Gastroesophageal sphincter (tissue), 4 donors: ENCODE results near the gene IFI44. TPM values are rescaled to one million over a fixed set of nuclear protein-coding genes. Genes with fewer than 3 reads are reported as not detected.

Experiments used
- ATAC-seq: fragments of 150-250 bp; one replicate; pipeline ENCODE4 v1.9.1; 2016; ENCODE audit warnings: mild to moderate bottlenecking, moderate library complexity
- H3K27ac ChIP-seq, 4 donors: fragments of 200-600 bp; sonication (generic) in 3 of 4; 1 replicate in 3 of 4; 2 replicates in 1 of 4; pipeline ENCODE4 v1.5.1; 2016 to 2019
- H3K27me3 ChIP-seq: fragments of 200-600 bp; sonication (generic); one replicate; pipeline ENCODE4 v1.5.1; 2019
- H3K36me3 ChIP-seq, 2 donors: fragments of 200-600 bp; sonication (generic); one replicate each; pipeline ENCODE4 v1.5.1; 2019; ENCODE audit warnings: control low read depth in 1 of 2
- H3K4me1 ChIP-seq, 3 donors: fragments of 200-600 bp; sonication (generic); 1 replicate in 2 of 3; 2 replicates in 1 of 3; pipeline ENCODE4 v1.5.1; 2016 to 2019; ENCODE audit warnings: control low read depth in 2 of 3
- H3K4me3 ChIP-seq, 2 donors: fragments of 200-600 bp; sonication (generic); one replicate each; pipeline ENCODE4 v1.5.1; 2019; ENCODE audit warnings: mild to moderate bottlenecking in 1 of 2, moderate library complexity in 1 of 2
- H3K9me3 ChIP-seq, 3 donors: fragments of 200-600 bp; sonication (generic); one replicate each; pipeline ENCODE4 v1.5.1; 2017 to 2019; ENCODE audit warnings: control low read depth in 2 of 3
- EP300 ChIP-seq: sonication (generic); formaldehyde crosslinking; IDR thresholded peaks from one replicate; pipeline ENCODE4 v1.6.1; 2017; ENCODE audit warnings: antibody characterized with exemption, mild to moderate bottlenecking
- POLR2A ChIP-seq, 2 donors: fragments of 450-650 bp; IDR thresholded peaks; one replicate each; pipeline ENCODE4 v1.6.1; 2017; ENCODE audit warnings: antibody characterized with exemption in 2 of 2, mild to moderate bottlenecking in 2 of 2, moderate library complexity in 1 of 2
- POLR2AphosphoS5 ChIP-seq: sonication (generic); formaldehyde crosslinking; IDR thresholded peaks from one replicate; pipeline ENCODE4 v1.6.1; 2017; ENCODE audit warnings: antibody characterized with exemption
- WGBS, 2 donors: methylation state at CpG; one replicate each; pipeline ENCODE4 v1.1.5; 2018; ENCODE audit warnings: low coverage in 1 of 2; 5-methylcytosine and 5-hydroxymethylcytosine counted together
- total RNA-seq, 4 donors: library from RNA; depleted of rRNA; stranded (reverse); fragments of >200 nt; gene quantifications; one replicate each; pipeline ENCODE4 v1.1.0, GENCODE V29; 2016
- TF ChIP-seq, protein P1 (sequence below), 4 experiments: fragments of 200-600 bp in 2 of 4; fragments of 450-650 bp in 2 of 4; sonication (generic) in 1 of 4; IDR thresholded peaks; one replicate each; pipeline ENCODE4 v1.5.1; 2017 to 2019; ENCODE audit warnings: antibody characterized with exemption in 4 of 4, mild to moderate bottlenecking in 2 of 4, moderate library complexity in 2 of 4

Gene IFI44
- total RNA-seq, 4 donors from 2014 or later: 10.2 to 16.4 (median 11.4) TPM

DNA sequence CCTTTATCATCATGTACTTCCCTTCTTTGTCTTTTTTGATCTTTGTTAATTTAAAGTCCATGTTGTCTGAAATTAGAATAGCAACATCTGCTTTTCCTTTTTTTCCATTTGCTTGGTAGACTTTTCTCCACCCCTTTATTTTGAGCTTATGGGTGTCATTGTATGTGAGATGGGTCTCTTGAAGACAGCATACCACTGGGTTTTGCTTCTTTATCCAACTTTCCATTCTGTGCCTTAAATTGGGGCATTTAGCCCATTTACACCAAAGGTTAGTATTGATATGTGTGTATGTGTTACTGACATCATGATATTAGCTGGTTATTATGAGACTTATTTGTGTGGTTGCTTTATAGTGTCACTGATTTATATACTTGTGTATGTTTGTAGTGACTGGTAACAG is 50.2 kb downstream of the IFI44 start:
- Histone ChIP-seq H3K27me3 (no peaks in the 10 kb centered on the region), H3K4me3 (no peak overlapping the region), H3K36me3 (no peaks in the 10 kb centered on the region), H3K9me3 (peaks cover 0 to 19% (median 0%) of the 10 kb centered on the region in 3 donors), H3K4me1 (no peaks in the 10 kb centered on the region), H3K27ac (no peak overlapping the region)
- no peak for ATAC-seq
- no peak for TF ChIP-seq POLR2AphosphoS5
- TF ChIP-seq, protein P1, sequence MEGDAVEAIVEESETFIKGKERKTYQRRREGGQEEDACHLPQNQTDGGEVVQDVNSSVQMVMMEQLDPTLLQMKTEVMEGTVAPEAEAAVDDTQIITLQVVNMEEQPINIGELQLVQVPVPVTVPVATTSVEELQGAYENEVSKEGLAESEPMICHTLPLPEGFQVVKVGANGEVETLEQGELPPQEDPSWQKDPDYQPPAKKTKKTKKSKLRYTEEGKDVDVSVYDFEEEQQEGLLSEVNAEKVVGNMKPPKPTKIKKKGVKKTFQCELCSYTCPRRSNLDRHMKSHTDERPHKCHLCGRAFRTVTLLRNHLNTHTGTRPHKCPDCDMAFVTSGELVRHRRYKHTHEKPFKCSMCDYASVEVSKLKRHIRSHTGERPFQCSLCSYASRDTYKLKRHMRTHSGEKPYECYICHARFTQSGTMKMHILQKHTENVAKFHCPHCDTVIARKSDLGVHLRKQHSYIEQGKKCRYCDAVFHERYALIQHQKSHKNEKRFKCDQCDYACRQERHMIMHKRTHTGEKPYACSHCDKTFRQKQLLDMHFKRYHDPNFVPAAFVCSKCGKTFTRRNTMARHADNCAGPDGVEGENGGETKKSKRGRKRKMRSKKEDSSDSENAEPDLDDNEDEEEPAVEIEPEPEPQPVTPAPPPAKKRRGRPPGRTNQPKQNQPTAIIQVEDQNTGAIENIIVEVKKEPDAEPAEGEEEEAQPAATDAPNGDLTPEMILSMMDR (IDR thresholded peaks at IDR 0.05): no peak
- no peak for TF ChIP-seq POLR2A (IDR thresholded peaks at IDR 0.05)
- no peak for TF ChIP-seq EP300

DNA sequence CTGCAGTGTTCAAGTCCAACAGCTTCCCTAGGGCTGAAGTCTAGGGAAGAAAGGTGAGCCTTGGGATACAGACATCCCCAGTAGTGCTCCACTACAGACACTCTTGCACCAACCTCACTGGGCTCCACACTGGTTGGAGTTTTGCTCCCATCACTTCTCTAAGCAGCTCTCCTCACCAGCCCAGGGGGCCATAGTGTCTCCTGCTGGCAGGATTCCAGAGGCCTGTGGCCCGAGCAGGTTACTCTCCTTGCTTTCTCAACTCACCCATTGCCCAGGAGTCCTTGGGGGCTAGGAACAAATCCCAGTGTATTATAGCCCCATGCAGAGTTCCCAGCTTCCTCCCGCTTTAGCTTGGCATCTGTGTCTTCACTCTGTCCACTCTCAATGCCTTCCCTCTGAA is 52.8 kb downstream of the IFI44 start:
- TF ChIP-seq EP300: no peak
- H3K27ac ChIP-seq: no peak overlapping the region
- H3K27me3 ChIP-seq: no peaks in the 10 kb centered on the region
- no peak overlapping the region for H3K4me3 ChIP-seq
- H3K36me3 ChIP-seq: no peaks in the 10 kb centered on the region
- no peak for ATAC-seq
- 58% methylated on average over 2 of the region's 2 CpGs; no CpG with 5 or more reads in 1 of the 2 donors for WGBS, 2 donors
- no peaks in the 10 kb centered on the region for H3K4me1 ChIP-seq
- peaks cover 0 to 19% (median 0%) of the 10 kb centered on the region in 3 donors for H3K9me3 ChIP-seq

DNA sequence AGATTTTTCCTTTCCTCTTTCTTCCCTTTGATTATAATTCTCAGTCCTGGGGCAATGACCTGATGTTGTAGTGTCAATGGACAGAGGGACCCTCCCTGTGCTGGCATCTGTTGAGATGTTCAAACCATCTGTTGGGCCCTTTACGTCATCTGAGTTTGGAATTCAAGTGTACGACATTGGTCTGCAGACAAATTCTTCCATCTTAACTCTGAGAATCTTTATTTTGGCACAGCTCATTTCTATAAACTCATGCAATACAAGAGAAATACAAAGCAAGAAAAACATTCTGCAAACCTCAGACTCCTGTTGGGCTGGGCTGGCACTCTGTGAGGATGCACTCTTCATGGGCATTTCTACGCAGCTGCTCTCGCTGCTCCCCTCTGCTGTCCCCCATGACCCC is 54.2 kb downstream of the IFI44 start:
- Histone ChIP-seq H3K27ac (no peak overlapping the region), H3K36me3 (no peaks in the 10 kb centered on the region), H3K9me3 (peaks cover 0 to 18% (median 0%) of the 10 kb centered on the region in 3 donors), H3K4me3 (no peak overlapping the region), H3K27me3 (no peaks in the 10 kb centered on the region), H3K4me1 (no peaks in the 10 kb centered on the region)
- no peak for ATAC-seq
- TF ChIP-seq, protein P1 (IDR thresholded peaks at IDR 0.05): no peak
- TF ChIP-seq POLR2AphosphoS5 (no peak), EP300 (no peak), POLR2A (IDR thresholded peaks at IDR 0.05) (no peak)
- 36 to 73% methylated on average over 2 to 4 of the region's 4 CpGs for WGBS, 2 donors

DNA sequence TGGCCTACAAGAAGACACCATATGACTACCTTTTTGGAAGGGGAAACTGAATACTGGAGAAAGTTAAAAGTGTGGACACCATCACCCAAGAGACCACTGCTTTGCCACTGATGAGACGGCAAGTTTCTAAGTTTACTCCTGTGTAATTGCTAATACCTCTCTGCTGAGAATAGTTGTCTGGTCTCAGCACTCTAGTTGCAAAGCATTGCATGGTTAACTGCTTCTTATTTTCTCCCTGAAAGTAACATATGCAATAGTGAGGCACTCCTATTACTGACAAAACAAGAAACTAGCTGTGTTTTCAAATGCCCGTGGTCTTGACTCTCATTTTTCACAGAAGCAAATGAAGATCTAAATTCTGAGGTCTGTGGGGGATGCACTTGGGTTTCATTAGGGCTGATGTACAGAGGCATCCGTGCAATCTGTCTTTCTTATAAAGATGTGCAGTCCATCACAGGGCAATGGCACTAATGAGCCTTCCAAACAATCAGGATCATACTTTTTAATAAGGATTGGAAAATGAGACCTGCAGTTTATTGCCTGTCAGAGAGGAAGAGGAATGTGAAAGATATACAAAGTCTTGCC is 62.9 kb downstream of the IFI44 start:
- TF ChIP-seq POLR2AphosphoS5: no peak
- TF ChIP-seq, protein P1 (IDR thresholded peaks at IDR 0.05): no peak
- no peak for TF ChIP-seq EP300
- 48 to 66% methylated on average over 2 of the region's 3 CpGs for WGBS, 2 donors
- no peaks in the 10 kb centered on the region for H3K27me3 ChIP-seq
- H3K27ac ChIP-seq: no peak overlapping the region
- H3K4me3 ChIP-seq: no peak overlapping the region
- no peaks in the 10 kb centered on the region for H3K9me3 ChIP-seq
- H3K4me1 ChIP-seq: no peaks in the 10 kb centered on the region
- no peaks in the 10 kb centered on the region for H3K36me3 ChIP-seq
- no peak for ATAC-seq

DNA sequence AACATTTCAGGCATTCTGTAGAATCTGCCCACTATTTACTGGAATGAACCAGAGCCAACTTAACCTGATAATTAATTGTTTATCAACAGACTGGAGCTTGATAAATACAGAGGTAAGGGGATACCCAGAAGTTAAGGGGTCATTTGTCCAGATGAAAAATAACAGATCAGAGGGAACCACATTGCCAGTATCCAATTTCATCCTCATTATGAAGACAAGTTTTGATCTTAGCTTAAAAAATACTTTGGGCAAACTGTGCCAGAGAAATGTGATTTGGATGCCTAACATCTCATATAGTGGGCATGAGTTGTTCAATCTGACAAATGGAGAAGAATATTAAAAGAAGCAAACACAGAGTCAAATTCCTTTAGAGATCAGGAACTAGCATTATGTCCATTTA is 63.7 kb downstream of the IFI44 start:
- Histone ChIP-seq H3K9me3 (no peaks in the 10 kb centered on the region), H3K27me3 (no peaks in the 10 kb centered on the region), H3K4me1 (no peaks in the 10 kb centered on the region), H3K27ac (no peak overlapping the region), H3K36me3 (no peaks in the 10 kb centered on the region), H3K4me3 (no peak overlapping the region)
- TF ChIP-seq POLR2A (IDR thresholded peaks at IDR 0.05) (no peak), POLR2AphosphoS5 (no peak), EP300 (no peak)
- TF ChIP-seq, protein P1 (IDR thresholded peaks at IDR 0.05): no peak
- no peak for ATAC-seq

Other genes with a start within 250 kb of the IFI44 start
- gene PTGFR, start 158.9 kb upstream of the IFI44 start, total RNA-seq: 10 to 100 TPM in 2 of 4 donors, 1 to 10 TPM in 2; 2.0 to 42.8 (median 7.4) TPM
- gene IFI44L, start 29.4 kb upstream of the IFI44 start, total RNA-seq: 10 to 100 TPM in 2 of 4 donors, 1 to 10 TPM in 2; 4.2 to 24.1 (median 9.4) TPM